Measurements from ENCODE around the gene PRDM10.
A peak's percentile ranks its signal among the peaks of the same experiment; 100 is the strongest.
"Not testable (repeated sequence)": the region's sequence is repeated elsewhere in the genome, so short reads cannot be mapped to it uniquely, and the experiment has no call there.

The PRDM10 gene, protein sequence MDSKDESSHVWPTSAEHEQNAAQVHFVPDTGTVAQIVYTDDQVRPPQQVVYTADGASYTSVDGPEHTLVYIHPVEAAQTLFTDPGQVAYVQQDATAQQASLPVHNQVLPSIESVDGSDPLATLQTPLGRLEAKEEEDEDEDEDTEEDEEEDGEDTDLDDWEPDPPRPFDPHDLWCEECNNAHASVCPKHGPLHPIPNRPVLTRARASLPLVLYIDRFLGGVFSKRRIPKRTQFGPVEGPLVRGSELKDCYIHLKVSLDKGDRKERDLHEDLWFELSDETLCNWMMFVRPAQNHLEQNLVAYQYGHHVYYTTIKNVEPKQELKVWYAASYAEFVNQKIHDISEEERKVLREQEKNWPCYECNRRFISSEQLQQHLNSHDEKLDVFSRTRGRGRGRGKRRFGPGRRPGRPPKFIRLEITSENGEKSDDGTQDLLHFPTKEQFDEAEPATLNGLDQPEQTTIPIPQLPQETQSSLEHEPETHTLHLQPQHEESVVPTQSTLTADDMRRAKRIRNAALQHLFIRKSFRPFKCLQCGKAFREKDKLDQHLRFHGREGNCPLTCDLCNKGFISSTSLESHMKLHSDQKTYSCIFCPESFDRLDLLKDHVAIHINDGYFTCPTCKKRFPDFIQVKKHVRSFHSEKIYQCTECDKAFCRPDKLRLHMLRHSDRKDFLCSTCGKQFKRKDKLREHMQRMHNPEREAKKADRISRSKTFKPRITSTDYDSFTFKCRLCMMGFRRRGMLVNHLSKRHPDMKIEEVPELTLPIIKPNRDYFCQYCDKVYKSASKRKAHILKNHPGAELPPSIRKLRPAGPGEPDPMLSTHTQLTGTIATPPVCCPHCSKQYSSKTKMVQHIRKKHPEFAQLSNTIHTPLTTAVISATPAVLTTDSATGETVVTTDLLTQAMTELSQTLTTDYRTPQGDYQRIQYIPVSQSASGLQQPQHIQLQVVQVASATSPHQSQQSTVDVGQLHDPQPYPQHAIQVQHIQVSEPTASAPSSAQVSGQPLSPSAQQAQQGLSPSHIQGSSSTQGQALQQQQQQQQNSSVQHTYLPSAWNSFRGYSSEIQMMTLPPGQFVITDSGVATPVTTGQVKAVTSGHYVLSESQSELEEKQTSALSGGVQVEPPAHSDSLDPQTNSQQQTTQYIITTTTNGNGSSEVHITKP

DNA sequence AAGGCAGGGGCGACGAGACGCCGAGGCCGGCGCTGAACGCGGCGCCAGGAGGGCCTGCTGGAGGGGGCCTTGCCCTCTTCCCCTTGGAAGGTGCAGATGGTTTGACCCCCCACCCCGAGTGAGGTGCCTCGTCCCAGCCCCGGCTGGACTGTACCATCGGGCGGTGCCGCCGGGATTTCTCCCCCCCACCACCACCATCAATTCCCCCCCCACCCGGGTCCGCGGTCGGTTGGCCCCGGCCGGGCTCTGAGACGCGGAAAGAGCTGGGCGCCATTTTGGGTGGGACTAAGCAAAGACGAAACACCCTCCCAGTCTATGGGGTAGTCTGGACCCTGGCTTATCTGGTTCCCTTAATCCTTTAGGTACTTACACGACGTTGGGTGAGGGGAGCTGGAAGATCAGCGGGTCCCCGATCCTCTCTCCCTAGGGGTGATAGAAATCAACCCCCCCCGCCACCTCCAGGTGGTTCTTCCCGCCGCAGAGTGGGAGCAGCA lies at the start of gene PRDM10:
Gene PRDM10 (minus strand): TSS at position 484 of the 494 bp plus-strand sequence. CDS start 41,871 bp downstream, outside the sequence.
- DNase-seq, result peak; percentile 77

DNA sequence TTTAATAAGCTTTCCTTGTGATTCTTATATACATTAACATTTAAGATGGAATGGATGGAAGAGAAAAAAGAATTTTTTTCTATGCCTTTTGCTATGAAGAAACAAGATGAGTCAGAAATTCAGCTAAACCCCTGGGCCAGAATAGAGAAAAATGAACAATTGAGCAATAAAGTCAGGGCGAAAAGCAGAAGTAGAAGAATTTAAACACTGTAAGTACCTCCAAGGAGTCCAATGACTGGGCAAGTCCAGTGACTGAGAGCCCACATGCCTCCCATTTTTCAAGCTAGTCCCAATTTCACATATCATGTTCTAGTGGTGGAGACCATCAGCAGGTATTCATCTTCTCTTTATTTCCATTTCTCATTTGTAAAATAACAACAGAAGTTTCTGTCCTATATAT lies 48.4 kb upstream of the PRDM10 start:
- no peak for DNase-seq

DNA sequence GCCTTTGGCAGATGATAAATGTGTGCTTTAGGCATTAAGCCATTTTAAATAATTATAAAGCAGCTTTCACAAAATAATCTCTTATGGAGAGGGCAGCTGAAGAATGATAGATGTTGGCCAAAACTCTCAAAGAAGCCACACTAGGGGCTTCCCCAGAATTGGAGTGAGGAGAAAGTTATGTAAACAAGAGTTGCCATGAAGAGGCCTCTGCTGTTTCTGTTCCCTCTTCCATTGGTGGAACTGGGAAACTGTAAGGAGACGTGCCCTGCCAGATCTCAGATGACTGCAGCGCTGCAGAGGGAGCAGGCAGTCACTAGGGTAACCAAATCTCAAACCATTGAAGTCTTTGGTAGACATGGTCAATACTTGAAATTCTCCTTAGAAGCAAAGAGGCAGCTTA lies 47.6 kb upstream of the PRDM10 start:
- DNase-seq, result no peak

DNA sequence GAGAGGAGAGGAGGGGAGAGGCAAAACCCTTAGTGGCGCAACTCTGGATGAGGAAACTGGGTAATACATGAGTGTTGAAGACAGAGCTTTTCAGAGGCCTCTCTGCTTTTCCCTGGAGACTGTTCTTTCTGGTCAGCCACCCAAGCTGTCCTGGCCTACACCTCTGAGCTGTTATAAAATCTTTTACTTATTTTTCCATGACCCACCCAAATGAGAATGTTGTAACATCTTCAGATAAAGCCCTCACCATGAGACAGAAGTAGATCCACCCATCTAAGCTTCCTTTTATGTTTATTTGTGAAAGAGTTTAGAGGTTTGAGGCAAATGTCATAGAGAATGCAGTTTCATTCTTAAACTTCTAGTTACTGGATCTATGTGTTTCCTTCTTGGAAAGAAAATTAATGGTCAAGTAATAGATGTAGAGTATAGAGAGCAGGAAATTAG lies 46.7 kb upstream of the PRDM10 start:
- DNase-seq, result no peak

DNA sequence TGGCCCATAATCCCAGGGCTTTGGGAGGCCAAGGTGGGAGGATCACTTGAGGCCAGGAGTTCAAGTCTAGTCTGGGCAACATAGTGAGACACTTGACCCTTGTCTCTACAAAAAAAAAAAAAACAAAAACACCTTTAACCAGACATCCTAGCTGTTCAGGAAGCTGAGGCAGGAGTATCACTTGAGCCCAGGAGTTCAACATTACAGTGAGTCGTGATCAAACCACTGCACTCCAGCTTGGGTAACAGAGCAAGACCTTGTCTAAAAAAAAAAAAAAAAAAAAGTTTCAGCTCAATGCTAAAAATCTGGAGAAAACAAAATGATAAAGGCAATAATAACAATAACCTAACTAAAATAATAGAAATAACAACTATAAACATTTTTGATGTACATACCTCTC lies 44.5 kb upstream of the PRDM10 start:
- DNase-seq, result no peak

DNA sequence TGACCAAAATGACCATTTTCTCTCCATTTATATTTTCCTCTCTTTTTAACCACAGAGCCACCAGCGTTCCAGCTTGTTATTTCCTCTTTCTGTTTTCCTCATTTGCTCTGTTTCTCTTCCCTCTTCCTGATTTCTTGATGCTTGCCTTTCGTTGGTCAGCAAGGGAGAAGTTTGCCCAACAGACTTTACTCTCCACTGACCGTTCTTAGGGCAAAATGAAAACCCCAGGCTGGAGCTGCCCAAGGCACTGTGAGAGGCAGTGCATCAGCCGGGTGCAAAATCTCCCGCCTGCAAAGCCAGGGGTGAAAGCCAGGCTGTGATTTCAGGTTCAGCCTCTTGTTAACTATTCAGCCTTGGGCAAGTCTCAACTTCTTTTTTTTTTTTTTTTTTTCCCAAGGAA lies 40.9 kb upstream of the PRDM10 start:
- no peak for DNase-seq

DNA sequence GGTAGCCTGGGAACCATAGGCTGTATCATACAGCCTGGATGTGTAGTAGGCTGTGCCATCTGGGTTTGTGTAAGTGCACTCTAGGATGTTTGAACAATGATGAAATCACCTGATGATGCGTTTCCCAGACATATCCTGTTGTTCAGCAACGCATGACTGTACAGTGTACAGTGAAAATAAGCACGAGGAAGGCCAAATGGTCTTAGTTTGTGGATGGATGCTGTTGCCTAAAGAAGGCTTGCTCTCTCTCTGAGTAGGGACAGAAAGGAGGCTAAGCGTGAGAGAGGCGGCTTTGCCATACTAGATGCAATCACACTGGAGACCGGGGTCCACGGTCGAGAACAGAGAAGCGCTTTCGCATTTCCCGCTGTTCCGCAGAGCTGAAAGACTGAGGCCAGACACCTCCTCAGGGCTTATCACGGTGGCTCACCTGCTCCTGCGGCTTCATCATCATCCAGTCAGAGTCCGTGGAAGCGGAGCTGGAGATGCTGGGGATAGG lies 39.5 kb upstream of the PRDM10 start:
- DNase-seq, result no peak

DNA sequence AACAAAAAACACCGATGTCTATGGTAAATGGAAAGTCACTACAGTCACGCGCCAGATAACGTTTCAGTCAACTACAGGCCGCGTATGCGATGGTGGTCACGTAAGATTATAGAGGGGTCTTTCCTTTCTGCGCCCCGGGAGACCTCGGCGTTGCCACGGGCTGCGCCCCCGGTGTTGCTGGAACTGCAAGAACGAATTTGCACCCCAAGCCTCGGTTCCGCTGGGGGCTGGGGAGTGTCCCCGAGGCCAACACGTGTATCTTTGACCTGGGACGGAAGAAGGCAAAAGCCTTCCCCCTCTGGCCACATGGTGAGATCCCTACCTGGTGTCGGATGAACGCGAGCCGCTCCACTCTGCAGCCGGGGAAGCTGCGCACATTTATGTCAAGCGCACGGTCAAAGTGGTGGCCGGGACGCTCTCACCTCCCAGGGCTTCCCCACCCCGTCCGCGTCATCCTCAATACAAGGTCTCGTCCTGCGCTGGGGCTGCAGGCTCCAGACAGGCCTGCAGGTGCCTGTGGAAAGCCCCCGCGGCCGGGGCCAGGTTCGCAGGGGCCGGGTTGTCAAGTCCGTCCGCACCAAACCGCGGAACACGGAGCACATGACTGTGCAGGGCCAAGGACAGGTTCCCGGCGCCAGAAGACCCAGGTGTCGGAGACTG lies 37.8 kb upstream of the PRDM10 start:
- no peak for DNase-seq

DNA sequence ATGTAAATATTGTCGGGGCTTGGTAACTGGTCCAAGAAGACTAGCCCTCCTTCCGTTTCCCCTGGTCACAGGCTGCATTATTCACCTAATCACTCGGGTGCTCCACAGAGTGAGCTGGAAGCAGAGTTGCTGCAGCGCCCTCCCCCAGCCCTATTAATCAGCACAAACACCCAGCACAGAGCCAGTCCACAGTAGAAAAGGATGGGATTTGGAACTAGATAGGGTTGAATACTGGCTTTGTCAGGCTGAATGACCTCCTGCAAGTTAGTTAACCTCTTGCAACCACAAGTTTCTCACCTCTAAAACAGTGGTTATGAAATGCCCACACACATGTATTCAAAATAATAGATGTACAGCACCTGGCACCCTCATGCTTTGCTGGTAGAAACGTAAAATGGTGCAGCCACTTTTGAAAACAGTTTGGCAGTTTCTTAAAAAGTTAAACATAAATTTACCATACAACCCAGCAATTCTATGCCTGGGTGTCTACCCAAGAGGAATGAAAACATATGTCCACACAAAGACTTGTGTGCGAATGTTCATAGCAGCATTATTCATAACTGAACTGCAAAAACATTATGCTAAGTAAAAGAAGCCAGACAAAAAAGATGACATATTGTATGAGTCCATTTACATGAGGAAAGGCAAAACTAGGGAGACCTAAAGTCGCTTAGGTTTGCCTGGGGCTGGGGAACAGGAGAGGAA lies 35.4 kb upstream of the PRDM10 start:
- no peak for DNase-seq

DNA sequence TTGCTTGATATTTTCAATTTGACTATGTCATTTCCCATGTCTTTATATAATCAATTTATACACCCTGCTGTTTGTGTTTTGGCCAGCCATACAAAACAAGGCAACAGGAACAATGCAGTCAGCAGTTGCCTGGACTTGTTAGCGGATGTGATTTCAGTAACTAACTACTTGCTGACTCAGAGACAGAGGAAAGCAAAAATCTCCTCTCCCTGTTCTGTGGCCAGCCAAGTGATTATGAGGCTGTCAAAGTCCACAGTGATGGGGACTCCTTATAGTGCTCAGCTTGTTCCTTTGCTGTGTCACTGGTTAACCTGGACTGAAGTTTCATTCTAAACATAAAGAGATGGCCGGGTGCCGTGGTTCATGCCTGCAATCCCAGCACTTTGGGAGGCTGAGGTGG lies 34.4 kb upstream of the PRDM10 start:
- no peak for DNase-seq

DNA sequence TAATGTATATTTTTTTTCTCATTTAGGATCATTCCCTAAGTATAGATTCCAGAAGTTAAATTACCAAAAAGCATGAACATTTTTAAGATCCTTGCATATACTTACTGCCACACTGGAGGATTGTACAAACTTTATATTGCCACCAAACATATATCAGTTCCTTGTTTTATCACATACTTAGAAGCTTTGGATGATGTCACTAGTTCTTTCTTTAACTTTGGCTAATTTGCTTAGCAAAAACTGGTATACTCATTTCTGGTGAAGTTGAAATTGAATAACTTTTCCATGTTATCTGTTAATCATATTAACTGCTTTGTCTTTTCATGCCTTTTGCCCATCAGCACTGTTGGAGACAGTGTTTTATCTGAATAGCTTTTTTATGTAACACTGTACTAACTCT lies 31.6 kb upstream of the PRDM10 start:
- no peak for DNase-seq

DNA sequence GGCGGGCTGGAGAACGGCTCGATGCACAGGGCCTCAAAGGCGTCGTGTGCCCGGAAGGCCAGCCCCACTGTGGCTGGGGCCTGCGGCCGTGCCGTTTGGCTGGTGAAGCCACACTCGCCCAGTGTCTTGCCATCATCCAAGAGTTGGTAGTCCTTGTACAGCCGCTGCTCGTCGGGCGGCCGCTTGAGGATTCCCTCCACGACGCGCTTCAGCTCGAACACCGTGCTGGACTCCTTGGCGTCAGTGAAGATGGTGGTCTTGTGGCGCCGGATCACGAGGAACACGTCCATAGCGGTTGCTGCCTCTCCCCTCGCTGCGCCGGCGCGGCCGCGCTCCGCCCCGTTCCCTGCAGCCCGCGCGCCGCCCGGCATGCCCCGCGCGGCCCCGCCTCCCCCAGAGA lies 30.3 kb upstream of the PRDM10 start:
- no peak for DNase-seq

DNA sequence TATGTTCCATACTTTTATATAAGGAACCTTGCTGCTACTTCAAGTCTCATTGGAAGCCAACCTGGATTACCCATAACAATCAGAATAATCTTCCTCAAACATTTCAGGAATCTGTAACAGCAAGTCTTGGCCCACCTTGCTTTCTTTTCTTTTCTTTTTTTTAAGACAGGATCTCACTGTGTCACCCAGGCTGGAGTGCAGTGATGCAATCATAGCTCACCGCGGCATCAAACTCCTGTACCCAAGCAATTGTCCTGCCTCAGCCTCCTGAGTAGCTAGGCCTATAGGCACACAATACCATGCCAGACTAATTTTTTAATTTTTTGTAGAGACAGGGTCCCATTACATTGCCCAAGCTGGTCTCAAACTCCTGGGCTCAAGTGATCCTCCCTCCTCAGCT lies 29.3 kb upstream of the PRDM10 start:
- no peak for DNase-seq

DNA sequence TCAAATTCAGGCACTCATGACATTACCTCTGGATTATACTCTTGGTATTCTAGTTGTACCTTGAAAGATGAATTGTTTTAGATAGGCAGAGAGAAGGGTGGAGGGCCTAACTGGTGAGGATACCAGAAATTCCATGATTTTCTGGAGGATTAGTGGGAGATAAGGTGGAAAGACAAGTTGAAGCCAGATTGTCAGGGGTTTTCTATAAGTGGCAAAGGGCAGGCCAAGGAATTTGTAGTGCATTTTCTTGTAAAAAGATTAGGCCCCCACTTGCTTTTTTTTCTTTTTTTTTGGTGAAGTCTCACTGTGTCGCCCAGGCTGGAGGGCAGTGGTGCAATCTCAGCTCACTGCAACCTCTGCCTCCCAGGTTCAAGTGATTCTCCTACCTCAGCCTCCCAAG lies 28.4 kb upstream of the PRDM10 start:
- DNase-seq, result no peak

DNA sequence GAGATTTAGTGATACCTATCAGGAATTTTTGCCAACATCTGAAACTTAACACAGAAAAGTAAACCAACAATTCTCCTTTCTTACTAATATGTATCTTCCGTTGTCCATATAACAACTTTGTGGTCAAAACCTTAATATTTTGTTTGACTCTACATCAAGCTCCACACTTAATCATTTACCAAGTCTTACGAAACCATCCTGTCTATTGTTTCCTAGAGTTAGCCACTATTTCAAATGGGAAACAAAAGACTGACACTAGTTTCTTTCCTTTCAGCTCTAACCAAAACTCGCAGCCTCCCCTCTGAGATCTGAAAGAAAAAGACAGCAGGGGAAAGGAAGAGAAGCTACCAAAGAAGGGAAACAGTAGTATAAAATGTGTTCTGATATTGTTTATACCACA lies 26.5 kb upstream of the PRDM10 start:
- no peak for DNase-seq

DNA sequence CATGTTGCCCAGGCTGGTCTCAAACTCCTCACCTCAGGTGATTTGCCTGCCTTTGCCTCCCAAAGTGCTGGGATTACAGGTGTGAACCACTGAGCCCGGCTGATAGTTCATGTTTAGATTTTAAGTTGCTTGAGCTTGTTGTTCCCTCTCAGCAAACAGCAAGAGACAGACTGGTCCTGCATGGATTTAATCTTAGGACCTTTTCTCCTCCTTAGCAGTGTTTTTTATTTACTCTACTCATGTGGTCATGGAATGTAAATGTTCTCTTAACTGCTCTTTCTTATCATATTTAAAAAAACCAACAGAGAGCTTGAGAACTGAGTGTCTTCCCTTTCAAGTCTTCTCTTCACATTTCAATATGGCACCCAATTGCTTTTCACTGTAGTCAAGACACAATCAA lies 22.7 kb upstream of the PRDM10 start:
- no peak for DNase-seq

DNA sequence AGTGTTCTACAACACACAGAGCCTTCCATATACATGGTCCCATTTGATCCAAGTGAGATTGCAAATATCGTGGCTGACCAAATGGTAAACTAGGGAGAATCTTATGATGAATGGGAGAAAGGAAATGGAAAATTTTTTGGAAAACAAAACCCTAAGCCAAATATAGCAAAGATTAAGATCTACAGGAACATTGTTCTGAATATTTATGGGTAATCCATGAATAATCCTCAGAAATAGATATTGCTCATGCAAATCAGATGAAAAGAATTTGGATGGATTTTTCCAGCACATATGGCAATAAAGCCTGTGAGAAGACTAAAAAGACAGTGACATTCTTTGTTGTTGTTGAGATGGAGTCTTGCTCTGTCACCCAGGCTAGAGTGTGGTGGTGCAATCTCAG lies 21.7 kb upstream of the PRDM10 start:
- no peak for DNase-seq

DNA sequence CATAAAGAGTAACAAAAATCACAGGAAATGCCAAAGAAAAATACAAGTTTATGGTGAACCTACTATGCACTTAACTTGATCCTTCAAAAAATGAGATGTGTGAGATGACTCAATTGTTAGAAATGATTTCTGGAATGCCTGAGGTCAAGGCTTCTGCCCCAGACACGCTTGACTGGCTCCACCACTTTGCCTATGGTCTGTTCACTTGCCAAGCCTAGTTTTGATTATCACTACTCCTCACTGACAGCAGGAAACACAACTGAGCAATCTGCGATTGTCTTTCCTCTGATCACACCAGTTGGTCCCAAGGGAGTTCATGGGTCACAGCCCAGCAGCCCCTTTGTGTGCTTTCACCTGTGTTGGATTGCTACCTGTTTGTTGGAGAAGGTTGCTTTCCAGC lies 20.6 kb upstream of the PRDM10 start:
- no peak for DNase-seq

DNA sequence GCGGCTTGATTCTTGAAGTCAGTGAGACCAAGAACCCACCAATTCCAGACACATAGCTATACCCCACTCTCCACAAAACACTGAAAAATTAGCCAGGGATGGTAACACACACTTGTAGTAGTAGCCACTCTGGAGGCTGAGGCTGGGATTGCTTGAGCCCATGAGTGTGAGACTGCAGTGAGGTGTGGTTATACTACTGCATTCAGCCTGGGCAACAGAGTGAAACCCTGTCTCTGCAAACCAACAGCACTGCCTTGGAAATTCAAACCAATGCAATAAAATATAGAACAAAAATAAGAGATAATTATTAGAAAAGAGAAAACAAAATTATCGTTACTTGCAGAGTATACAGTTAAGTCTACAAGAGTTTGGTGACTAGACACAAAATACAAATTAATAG lies 20.2 kb upstream of the PRDM10 start:
- no peak for DNase-seq

DNA sequence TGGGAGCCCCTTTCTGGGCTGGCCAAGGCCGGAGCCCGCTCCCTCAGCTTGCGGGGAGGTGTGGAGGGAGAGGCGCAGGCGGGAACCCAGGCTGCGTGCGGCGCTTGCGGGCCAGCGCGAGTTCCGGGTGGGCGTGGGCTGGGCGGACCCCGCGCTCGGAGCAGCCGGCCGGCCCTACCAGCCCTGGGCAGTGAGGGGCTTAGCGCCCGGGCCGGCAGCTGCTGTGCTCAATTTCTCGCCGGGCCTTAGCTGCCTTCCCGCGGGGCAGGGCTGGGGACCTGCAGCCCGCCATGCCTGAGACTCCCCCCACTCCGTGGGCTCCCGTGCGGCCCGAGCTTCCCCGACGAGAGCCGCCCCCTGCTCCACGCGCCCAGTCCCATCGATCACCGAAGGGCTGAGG lies 19.0 kb upstream of the PRDM10 start:
- not testable (repeated sequence) for DNase-seq

DNA sequence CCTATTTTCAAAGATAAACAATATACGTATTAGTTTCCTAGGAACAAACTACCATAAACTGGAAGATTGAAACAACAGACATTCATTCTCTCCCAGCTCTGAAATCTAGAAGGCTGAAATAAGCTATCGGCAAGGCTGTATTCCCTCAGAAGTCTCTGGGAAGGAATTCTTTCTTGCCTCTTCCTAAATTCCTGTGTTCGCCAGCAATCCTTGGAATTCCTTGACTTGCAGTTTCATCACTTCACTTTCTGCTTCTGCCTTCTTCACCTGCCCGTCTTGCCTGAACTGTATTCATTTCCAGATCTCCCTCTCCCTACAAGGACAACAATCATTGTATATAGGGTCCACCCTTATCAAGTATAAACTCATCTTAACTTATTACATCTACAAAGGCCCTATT lies 17.7 kb upstream of the PRDM10 start:
- no peak for DNase-seq

DNA sequence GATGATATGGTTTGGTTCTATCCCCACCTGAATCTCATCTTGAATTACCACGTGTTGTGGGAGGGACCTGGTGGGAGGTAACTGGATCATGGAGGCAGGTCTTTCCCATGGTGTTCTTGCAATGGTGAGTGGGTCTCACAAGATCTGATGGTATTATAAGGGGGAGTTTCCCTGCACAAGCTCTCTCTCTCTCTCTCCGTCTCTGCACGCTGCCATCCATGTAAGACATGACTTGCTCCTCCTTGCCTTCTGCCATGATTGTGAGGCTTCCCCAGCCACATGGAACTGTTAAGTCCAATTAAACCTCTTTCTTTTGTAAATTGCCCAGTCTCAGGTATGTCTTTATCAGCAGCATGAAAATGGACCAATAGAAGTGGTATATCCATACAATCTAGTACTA lies 13.2 kb upstream of the PRDM10 start:
- DNase-seq, result not testable (repeated sequence)

All from NCI-H2171 (cell line).